GM21619 (cell line): Measurements from ENCODE around the gene CCSER1.

Experiments used
- ATAC-seq: cut with Tn5 transposase; IDR thresholded peaks from one replicate; pipeline ENCODE4 v1.9.1; 2021; ENCODE audit not compliant: unreplicated experiment

CCSER1 gene

DNA sequence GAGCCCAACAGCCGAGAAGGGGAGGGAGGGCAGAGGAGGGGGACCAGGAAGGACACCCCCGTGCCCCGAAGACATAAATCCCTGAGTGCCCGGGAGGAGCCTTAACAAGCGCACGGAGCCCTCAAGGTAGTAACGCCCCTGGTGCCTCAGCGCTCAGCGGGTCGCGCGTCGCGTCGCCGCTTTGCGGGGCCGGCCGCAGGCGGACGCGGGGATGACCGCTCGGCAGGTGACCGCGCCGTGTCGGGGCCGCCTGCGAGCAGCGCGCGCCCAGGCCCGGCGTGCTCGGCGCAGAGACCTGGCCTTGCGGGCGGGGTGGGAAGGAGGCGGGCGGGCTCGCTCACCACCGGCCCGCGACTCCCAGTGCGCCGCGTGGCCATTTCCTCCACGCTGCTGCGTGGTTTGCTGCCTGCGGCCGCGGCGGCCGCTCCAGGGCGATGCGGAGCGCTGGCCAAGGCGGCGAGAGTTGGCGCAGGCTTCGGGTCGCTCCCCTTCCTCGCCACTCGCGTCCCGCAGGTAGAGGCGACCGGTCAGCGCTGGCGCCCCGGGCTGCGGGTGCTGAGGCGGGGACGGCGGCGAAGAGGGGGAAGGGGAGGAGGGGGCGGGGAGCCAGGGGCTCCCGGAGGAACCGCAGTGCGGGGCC, 632 bp downstream of the CCSER1 start:
- ATAC-seq: peak; percentile 18

DNA sequence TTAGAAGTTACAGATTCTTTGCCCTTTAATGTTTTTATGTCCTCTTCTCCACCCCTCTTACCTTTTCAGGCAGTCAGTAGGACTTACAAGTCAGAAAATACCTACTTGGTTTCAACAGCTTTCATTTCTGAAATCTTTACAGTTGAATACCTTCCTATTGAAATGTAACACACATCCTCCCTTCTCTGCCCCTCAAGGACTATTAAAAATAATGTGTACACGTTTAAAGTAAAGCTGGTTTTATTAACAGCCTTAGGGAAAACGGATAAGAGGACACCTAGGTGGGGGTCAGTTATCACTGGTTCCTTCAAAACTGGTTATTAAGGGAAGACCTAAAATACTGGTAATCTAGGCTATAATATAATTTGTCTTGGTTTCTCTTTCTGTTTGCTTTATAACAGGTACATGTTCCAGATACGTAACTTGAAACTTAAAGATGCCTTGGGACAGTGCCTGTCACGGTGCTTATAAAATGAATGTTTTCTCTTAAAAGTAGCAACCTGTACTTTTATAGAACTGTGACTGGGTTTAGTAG, 1.8 kb downstream of the CCSER1 start:
- ATAC-seq: no peak

DNA sequence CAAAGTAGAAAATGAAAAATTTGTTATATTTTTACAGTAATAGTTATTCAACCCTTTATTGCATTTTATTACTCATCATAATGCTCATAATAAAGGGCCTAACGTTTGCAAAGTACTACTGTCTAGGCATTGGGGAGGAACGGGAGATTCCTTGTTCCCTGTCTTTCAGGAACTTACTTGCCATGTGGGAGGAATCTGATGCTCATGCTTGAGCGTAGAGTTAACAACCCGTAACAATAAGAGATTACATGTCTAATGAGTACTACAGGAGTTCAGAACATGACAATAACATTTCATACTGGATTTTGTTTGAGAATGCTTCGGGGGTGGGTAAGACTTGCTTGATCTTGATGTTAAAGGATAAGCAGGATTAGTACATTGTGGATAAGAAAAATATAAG, 2.9 kb downstream of the CCSER1 start:
- ATAC-seq: no peak

DNA sequence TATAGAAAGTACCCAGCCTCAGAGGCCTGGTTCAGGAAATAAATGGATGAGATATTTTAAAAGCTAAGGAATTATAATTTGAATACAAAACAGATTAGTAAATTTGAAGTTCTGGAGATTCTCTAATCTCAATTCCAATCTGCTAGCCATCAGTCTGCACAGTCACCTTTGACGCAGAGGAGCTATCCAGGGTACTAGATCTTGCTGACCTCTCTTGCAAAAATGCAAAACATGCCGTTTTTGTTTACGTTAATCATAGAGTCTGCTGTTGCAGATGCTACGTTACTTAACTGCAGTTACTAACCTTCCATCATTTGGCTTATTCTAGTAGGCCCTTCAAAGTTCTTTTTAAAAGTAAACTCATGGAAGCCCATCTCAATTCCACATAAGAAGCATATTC, 10.4 kb downstream of the CCSER1 start:
- no peak for ATAC-seq

DNA sequence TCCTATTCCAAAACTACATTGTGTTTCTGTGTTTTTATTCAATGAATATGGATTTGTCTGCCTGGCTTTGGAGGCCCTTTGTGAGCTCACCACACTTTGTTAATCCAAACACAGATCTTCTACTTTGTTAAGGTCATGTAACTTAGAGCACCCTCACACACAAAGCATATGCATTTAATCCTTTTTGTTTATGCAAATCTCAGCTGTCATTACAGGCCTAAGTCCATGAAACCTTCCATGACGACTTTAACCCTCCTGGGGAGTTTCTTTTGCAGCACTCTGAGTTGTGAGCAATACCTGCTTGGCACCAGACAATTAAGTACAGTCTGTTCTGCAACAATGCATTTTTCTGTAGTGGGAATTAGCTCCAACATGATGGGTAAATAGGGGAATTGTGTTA, 14.9 kb downstream of the CCSER1 start:
- ATAC-seq: no peak

DNA sequence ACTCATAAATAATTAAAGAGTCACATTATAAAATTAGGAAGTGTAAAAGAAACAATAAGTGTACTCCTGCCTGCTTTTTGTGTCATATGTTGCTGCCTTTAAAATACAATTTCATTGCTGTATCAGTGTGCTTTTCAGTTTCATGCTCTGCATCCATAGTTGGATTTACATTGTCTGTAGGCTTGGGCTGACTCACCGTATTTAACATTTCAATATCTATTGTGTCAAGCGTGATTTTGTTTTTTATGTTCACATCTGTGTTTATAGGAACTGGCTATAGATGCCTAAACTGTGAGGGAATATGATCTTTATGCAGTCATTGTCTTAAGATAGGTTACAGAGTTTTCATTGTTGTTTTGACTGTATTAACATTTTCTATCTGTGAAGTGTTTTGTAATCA, 18.1 kb downstream of the CCSER1 start:
- ATAC-seq: no peak

DNA sequence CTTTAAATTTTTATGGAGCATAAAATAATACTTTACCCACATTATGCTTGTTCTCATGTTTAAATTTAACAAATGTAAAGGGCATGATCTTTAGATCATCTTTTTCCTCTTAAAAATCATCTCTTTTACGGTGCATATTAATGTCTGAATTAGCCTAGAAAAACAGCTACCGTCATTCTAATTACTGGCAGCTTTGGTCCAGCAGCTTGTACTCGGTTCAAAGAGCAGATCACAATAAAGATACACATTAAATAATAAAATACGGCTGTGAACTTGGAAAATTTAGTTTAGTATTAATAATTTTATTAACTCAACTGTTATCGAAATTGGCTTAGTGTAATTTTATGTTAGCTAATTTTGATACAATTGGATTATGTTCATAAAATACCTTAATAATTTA, 19.1 kb downstream of the CCSER1 start:
- ATAC-seq: no peak

DNA sequence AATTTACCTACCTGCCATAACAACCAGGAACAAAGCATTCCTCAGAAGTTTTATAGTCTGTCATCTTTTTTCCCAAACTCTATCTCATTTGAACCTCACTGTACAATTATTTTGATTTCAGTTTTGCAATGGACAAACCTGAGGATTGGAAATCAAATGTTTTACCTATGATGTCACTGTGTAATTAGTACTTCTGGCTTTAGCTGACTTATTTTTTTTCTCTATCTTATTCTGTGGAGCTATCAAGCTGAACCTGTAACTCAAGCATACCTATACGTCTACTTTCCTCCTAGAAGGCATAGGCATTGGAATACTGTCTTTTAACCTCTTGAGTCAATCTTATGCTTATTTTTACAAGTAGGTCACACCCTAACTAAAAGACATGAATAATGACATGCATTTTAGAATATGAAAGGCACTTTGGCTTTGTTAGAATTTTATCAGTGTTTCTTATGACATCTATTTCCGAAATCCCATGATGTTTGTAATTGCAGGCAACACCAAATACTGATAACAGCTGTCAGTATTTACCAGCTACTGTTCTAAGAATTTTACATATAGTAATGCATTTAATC, 21.5 kb downstream of the CCSER1 start:
- ATAC-seq: no peak

DNA sequence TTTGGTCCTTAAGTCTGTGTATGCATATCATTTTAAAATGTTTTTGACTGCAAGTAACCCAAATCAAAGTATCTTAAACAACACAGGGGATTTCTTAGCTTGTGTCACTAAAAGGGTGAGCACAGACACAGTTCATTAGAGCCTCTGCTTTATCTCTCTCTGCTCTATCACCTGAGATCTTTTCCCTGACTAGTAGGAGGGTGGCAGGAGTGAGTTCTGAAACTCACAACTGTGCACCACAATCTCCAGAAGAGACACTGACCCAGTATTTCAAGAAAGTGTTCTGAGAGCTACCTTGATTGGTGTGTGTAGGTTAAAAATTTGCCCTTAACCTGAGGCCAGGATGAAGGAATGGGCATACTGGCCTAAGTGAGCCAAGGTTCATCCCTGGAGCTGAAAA, 24.8 kb downstream of the CCSER1 start:
- ATAC-seq: no peak

DNA sequence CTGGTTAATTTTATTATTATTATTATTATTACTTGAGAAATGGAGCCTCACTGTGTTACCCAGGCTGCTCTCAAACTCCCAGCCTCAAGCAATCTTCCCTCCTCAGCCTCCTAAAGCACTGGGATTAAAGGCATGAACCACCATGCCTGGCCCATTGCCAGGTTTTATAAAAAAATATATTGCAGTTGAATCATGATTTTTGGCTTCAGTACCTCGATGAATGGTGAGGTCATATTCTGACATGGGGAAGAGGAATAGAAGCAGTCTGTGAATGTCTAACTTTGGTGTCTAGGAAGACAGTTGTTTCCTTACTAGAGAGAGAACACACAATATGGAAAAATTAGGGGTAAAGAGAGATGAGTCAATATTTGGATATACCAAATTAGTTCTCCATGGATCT, 32.0 kb downstream of the CCSER1 start:
- ATAC-seq: no peak

DNA sequence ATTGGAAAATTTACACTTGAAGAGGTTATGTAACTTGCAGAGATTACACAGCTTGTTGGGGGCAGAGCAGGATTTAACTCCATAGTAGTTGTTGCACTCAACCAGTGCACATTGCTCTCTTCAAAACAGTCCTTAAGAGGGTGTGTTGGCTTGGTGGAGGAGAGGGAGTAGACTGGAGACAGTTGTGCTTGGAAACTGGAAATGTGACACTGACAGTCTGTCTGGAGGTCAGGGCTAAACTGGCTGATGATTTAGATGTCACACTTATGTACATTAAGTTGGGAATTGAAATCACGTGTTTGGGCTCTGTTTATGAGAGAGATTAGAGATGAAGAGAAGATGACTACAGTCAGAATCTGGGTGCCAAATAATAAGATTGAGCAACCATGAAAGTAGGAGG, 32.9 kb downstream of the CCSER1 start:
- ATAC-seq: no peak

DNA sequence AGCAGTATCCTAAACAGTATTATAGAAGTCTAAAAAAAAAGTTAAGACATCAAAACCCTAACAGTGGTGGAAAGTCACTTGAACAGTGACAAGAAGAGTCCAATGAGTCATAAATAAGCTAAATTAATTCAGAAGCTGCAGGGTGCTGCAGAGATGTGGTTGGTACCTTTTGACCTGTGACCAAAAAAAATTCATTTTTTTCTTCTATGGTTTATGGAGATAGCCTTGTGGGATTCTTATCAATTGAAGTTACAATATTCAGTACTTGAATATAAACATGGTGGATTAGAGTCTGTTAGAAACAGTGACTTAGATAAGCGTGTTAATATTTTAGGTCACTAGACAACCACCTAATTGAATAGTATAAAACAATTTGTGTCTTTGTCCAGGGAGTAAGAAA, 35.4 kb downstream of the CCSER1 start:
- no peak for ATAC-seq

DNA sequence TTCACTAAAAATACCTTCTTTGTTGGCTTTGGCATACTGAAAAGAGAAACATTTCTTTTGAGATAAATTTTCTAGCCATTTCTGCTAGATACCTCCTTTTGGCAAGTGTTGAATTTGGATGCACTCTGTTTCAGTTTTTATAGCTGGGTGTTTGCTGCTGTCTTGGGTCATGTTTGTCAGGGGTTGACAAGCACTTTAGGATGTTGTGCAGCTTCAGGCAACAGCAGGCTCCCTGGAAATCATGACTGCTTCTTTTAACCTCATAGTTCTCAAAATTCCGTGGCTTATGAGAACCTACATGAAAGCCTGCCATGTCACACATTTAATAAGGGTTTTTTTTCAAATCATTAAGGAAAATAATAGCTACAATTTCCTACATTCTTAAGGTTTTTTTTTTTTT, 36.7 kb downstream of the CCSER1 start:
- no peak for ATAC-seq

DNA sequence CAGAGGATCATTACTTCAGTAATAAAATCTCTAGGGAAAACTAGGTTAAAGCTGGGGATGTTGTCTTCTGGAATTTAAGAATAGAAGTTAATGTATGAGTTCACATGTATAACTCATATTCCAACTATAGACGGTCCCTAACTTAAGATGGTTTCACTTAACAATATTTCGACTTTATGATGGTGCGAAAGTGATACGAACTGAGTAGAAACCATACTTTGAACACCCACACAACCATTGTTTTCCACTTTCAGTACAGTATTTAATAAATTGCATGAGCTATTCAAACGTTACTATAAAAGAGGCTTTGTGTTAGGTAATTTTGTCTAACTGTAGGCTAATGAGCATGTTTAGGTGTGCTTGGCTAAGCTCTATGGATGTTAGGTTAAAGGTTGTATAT, 38.7 kb downstream of the CCSER1 start:
- peak; percentile 89 for ATAC-seq

DNA sequence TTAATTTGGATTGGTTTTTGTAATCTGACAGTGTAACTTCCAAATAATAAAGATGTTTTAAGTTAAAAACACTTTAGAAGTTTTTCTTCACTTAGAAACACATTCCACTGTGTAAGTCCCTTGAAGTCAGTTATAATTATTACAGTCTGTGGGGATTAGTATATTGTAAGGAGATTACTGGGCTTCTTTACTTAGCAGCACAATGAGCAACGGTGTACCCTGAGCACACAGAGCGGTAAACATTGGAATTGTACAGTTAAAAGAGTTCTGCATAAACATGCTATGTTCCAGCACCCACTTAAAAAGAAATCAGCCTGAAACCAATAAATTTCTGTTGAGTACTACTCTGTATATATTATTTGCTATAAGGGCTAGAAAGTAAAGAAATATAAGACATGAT, 44.3 kb downstream of the CCSER1 start:
- no peak for ATAC-seq

DNA sequence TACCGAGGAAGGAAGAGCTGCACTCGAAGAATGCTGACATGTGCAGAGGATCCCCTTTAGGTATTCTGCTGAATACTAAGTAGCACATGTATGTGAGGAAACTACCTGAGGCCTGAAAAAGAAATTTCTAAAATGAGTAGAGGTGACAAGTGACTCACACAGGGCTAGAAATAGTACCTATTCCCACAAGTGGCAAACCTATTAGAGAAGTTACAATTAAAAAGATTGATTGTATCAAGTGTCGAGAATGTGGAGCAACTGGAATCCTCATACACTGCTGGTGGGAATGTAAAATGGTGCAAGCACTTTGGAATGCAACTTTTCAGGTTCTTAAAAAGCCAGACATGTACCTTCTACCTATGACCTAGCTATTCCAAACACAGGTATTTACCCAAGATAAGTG, 47.4 kb downstream of the CCSER1 start:
- ATAC-seq: peak; percentile 57

DNA sequence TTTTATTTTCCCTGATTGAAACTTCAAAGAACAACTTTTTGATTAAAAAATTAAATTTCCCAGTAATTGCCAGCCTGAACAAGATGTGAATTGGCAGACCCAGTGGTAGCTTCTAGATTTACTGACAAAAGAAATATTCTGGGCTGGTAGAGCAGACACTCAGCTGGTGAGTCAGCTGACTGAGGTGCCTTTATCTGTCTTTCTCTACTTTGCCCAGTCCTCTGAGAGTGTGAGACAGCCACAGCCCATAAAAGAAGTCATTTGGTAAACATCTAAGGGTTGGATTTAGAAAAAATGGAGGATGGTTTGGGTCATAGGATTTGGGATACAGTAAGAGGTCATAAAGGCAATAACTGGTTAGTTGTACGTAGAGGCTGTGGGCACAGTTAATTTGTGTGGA, 54.5 kb downstream of the CCSER1 start:
- ATAC-seq: no peak

DNA sequence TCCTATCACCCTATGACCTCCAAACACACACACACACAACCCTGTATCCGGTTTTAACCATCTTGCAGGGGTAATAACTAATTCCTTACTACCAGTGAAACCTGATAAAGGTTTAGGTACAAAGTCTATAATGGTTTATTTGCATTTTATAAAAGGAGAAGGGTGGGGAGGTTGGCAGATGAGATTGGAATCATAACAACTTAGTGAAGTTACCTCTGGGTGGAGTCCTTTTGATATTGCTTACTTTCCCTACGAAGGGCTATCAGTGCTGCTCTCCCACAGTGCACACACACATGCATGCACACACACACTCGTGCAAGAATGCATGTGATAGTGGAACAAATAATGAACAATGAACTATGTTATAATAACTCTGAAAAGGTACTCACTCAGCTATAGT, 56.1 kb downstream of the CCSER1 start:
- ATAC-seq: no peak

DNA sequence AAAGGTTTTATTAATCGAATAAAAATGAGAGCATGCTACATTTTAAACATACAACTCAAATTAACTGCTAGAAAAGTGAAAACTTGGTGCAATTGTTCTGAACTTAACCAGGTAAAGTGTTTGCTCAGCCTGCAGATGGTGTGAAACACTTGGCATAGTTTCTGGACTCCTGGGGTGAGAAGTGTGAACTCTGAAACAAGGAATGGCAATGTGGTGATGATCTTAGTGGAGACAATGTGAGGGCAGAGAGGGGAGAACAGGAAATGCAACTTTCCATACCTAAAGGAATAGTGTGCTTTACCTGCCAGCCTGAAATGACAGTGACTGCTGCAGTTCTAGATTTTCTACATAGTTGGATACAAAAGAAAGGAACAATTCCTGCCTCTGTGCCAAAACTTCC, 57.4 kb downstream of the CCSER1 start:
- ATAC-seq: no peak

DNA sequence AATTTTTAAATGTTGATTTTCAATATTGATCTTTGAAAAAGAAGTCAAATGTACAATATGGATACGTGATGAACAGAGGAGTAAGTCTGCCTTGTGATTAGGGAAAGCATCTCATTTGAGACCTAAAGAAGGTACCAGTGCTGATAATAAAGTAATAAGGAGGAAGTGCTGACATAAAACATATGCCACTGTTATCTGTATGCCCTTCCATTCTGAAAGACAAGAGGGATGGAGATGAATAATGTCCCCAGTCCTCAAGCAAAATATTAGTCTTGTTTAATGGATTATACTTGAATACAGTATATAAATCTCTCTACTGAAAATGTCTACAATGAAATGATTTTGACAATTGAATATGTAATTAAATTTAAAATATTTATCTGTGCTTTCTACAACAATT, 58.2 kb downstream of the CCSER1 start:
- no peak for ATAC-seq

DNA sequence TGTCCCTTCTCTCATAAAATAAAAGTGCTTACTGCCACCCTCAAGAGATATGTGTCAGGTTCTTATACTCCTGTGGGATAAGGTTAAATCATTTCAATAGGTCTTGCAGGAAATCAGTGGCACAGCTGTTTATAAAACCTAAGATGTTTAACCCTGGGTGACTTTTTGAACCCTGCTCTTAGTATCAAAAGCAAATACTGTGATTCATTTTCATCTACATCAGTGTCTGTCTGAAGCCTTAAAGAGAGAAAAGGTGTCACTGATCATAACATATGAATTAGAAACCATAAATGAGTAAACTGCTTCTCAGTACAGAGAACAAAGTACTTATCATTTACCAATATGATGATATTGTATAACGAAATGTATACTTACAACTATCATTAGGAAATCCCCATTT, 59.0 kb downstream of the CCSER1 start:
- ATAC-seq: no peak

DNA sequence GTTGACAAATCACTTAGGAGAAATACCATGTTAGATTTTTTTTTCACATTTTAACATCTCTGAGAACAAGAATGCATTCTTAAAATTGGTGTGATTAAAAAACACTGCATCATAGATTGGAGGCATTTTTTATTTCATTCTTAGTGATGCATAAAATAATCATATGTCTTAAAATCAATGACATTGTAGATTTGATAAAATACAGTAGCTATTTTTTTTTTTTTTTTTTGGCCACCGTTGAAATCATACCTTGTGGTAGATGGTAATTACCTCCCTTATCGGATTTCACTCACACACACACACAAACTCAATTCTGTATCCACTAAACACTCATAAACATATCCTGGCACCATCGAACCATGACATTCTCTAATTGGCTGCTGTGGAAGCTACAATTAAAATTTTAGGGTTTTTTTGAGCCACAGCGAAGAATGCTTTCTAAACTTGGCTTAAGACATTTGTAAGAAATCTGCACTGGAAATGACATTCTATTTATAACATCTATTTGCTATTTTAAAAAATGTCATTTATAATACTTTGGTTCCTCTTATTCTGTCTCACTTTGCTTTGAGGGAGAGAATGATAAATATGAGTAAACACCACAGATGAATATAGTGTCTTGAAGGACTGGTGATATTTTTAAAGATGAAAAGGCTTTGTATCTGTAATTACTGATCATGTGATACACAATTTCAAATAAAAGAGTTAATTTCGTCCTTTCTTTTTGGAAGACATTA, 60.1 kb downstream of the CCSER1 start:
- ATAC-seq: no peak
